ENCODE data around the gene GPS1.

GPS1 gene

DNA sequence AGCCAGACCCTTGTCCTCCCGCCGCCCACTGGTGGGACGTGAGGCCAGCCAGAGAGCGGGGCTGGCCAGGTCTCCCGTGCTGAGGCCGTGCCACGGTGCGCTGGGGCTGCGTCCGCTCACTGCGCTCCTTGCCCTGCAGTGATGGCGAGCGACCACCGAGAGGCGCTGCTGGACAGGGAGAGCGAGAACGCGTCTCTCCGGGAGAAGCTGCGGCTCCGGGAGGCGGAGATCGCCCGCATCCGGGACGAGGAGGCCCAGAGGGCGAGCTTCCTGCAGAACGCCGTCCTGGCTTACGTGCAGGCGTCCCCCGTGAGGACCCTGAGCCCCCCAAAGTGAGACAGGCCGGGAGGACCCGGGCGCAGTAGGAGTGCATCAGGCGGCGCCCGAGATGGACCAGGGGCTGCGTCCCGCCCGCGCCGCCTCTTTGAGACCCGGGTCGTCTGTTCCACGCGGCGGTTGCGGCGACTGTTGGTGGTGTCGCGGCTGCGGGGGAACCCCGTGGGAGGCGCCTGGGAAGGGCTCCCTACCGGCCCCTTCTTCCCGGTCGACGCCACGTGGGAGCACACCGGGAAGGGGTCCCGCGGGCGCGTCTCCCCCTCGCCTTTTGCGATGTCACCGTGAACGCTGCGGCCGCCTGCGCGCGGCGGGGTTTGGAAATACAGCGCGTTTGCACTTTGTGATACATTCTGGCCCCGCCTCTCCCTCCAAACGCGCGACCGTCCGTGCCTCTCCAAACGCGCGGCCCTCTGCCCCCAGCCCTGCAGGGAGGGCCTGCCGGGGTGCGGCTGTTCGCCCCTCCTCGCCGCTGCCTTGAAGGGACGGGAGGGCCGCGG lies 21.0 kb upstream of the GPS1 start:
- peak overlapping the region; percentile 58 for H3K27ac ChIP-seq (ENCODE audit: low read depth, low read length)
- no peaks in the 10 kb centered on the region for H3K9me2 ChIP-seq (replicated peaks; ENCODE audit: insufficient read depth, low read length)
- H3K36me3 ChIP-seq (ENCODE audit: low read length), result no peaks in the 10 kb centered on the region
- H3K27me3 ChIP-seq (ENCODE audit: low read length), result no peaks in the 10 kb centered on the region
- H3K4me3 ChIP-seq (ENCODE audit: insufficient read depth, low read length, poor library complexity, severe bottlenecking), result peak overlapping the region; percentile 53
- H3K9me3 ChIP-seq (ENCODE audit: insufficient read depth, low read length), result no peaks in the 10 kb centered on the region
- peaks cover 9% of the 10 kb centered on the region; the same call in 1 of the 2 replicates for H3F3A ChIP-seq (ENCODE audit: insufficient read depth)
- TF ChIP-seq, protein P1, sequence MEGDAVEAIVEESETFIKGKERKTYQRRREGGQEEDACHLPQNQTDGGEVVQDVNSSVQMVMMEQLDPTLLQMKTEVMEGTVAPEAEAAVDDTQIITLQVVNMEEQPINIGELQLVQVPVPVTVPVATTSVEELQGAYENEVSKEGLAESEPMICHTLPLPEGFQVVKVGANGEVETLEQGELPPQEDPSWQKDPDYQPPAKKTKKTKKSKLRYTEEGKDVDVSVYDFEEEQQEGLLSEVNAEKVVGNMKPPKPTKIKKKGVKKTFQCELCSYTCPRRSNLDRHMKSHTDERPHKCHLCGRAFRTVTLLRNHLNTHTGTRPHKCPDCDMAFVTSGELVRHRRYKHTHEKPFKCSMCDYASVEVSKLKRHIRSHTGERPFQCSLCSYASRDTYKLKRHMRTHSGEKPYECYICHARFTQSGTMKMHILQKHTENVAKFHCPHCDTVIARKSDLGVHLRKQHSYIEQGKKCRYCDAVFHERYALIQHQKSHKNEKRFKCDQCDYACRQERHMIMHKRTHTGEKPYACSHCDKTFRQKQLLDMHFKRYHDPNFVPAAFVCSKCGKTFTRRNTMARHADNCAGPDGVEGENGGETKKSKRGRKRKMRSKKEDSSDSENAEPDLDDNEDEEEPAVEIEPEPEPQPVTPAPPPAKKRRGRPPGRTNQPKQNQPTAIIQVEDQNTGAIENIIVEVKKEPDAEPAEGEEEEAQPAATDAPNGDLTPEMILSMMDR (IDR thresholded peaks at IDR 0.05; ENCODE audit: insufficient read depth, low read length, poor library complexity, severe bottlenecking), result peak; percentile 40
- TF ChIP-seq EZH2phosphoT487 (conservative IDR thresholded peaks at IDR 0.05; ENCODE audit: low read length), result no peak
- no peaks in the 10 kb centered on the region for H3K79me2 ChIP-seq (ENCODE audit: insufficient read depth, low read length)
- H4K20me1 ChIP-seq (ENCODE audit: low read depth, low read length), result no peaks in the 10 kb centered on the region
- H3K9ac ChIP-seq (ENCODE audit: low read length), result peak overlapping the region; percentile 55
- peak overlapping the region; percentile 66 for H3K4me2 ChIP-seq (ENCODE audit: low read depth, low read length, poor library complexity, severe bottlenecking)
- peak overlapping the region; percentile 61 for H2AFZ ChIP-seq (ENCODE audit: low read depth, low read length, severe bottlenecking)

DNA sequence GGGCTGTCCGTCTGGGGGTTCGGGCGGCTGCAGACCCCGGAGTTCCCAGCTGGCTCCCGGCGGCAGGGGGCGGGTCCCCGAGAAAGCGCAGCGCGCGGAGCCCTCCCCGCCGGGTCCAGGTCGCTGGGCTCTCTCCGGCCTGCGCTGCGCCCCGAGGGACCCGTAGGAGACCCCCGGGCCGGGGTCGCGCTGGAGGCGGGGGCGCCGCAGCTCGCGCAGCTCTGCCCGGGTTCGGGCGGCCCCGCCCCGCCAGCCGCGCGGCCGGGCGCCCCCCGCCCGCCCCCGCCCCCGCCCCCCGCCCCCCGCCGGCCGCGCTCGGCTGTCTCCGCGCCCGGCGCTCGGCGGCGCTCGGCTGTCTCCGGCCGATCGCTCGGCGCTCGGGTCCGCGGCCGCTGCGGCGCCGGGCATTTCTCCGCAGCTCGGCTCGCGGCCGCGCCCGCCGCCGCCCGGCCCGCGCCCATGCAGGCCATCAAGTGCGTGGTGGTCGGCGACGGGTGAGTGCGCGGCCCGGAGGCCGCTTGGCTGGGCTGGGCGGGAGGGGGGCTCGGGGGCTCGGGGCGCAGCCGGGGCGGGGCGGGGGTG lies 20.3 kb upstream of the GPS1 start, which contains the start of gene RAC3:
Gene RAC3 (plus strand): TSS at position 376 of the 582 bp plus-strand sequence. CDS start 84 bp downstream, at position 460.
- peak within 1 kb of the TSS; percentile 55 for H3K9ac ChIP-seq (ENCODE audit: low read length)
- peak within 1 kb of the TSS; percentile 53 for H3K4me3 ChIP-seq (ENCODE audit: insufficient read depth, low read length, poor library complexity, severe bottlenecking)
- H3K79me2 ChIP-seq (ENCODE audit: insufficient read depth, low read length), result peaks cover 4% of the 10 kb centered on the region
- peak within 1 kb of the TSS; percentile 66 for H3K4me2 ChIP-seq (ENCODE audit: low read depth, low read length, poor library complexity, severe bottlenecking)
- peak within 1 kb of the TSS; percentile 58 for H3K27ac ChIP-seq (ENCODE audit: low read depth, low read length)
- no peaks in the 10 kb centered on the region for H3K9me2 ChIP-seq (replicated peaks; ENCODE audit: insufficient read depth, low read length)
- H3K36me3 ChIP-seq (ENCODE audit: low read length), result no peaks in the 10 kb centered on the region
- peaks cover 9% of the 10 kb centered on the region; the same call in 1 of the 2 replicates for H3F3A ChIP-seq (ENCODE audit: insufficient read depth)
- TF ChIP-seq, protein P1 (IDR thresholded peaks at IDR 0.05; ENCODE audit: insufficient read depth, low read length, poor library complexity, severe bottlenecking), result no peak
- no peak for TF ChIP-seq EZH2phosphoT487 (conservative IDR thresholded peaks at IDR 0.05; ENCODE audit: low read length)
- no peaks in the 10 kb centered on the region for H3K27me3 ChIP-seq (ENCODE audit: low read length)
- H4K20me1 ChIP-seq (ENCODE audit: low read depth, low read length), result no peaks in the 10 kb centered on the region
- no peaks in the 10 kb centered on the region for H3K9me3 ChIP-seq (ENCODE audit: insufficient read depth, low read length)
- H2AFZ ChIP-seq (ENCODE audit: low read depth, low read length, severe bottlenecking), result peak within 1 kb of the TSS; percentile 61

DNA sequence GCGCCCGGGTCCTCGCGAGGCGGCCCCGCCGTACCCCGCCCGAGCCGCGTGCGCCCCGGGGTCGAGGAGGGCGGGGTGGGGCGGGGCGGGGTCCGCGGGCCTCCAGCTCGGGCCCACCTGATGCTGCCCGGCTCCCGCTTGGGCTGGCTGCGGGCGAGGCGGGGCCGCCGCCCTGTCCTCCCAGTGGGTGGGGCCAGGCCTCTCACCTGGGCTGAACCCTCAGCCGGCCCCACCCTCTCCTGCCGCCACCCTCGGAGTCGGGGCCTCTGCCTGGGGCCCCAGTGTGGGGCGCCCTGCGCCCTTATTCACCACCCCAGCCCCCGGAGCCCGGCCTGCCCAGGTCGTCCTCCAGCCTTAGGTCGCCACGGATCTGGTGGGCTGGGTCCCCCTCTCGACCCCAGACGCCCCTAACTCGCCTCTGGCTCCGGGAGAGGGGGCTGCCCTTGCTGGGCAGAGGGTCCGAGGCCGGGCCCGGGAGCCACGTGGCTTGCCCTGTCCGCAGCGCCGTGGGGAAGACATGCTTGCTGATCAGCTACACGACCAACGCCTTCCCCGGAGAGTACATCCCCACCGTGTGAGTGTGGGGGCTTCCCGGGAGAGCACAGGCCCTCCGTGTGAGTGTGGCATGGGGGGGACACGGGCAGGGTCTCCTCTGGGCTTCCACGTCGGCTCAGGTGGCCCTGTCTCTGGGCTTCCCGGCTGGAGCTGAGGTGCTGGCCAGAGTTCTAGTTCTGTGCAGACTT lies 19.6 kb upstream of the GPS1 start:
- H3K27ac ChIP-seq (ENCODE audit: low read depth, low read length), result no peak overlapping the region

More for the DNA sequence above, 19.6 kb upstream of the GPS1 start:
- Histone ChIP-seq H2AFZ (ENCODE audit: low read depth, low read length, severe bottlenecking) (no peak overlapping the region), H3K79me2 (ENCODE audit: insufficient read depth, low read length) (peaks cover 10% of the 10 kb centered on the region), H3K4me3 (ENCODE audit: insufficient read depth, low read length, poor library complexity, severe bottlenecking) (peak overlapping the region; percentile 31), H3K9me3 (ENCODE audit: insufficient read depth, low read length) (no peaks in the 10 kb centered on the region), H3K4me2 (ENCODE audit: low read depth, low read length, poor library complexity, severe bottlenecking) (peak overlapping the region; percentile 37), H3K36me3 (ENCODE audit: low read length) (no peaks in the 10 kb centered on the region), H3K9ac (ENCODE audit: low read length) (peak overlapping the region; percentile 35; the same call in 1 of the 2 replicates), H3K9me2 (replicated peaks; ENCODE audit: insufficient read depth, low read length) (no peaks in the 10 kb centered on the region), H3K27me3 (ENCODE audit: low read length) (no peaks in the 10 kb centered on the region), H4K20me1 (ENCODE audit: low read depth, low read length) (peaks cover 4% of the 10 kb centered on the region; the same call in 1 of the 2 replicates), H3F3A (ENCODE audit: insufficient read depth) (peaks cover 9% of the 10 kb centered on the region; the same call in 1 of the 2 replicates)
- TF ChIP-seq, protein P1 (IDR thresholded peaks at IDR 0.05; ENCODE audit: insufficient read depth, low read length, poor library complexity, severe bottlenecking), result no peak
- TF ChIP-seq EZH2phosphoT487 (conservative IDR thresholded peaks at IDR 0.05; ENCODE audit: low read length), result no peak
